HCT116 (cell line): ENCODE measurements around the gene CLEC16A. TPM values are rescaled to one million over a fixed set of nuclear protein-coding genes. Genes with fewer than 3 reads are reported as not detected.
A peak's percentile ranks its signal among the peaks of the same experiment; 100 is the strongest.

Experiments used
- ATAC-seq: fragments of 200-7000 bp; cut with Tn5 transposase; 2 replicates; pipeline ENCODE4 v1.9.1; 2020; ENCODE audit warnings: mild to moderate bottlenecking, moderate library complexity
- BruUV-seq: library from RNA; stranded (reverse); fragments of 400-500 nt; replicated peaks from 2 replicates; lab custom pipeline; 2021; lab: Mats Ljungman, UMichigan
- CTCF ChIA-PET: fragments of 300-600 bp; sonication (Branson Sonifier 250); formaldehyde crosslinking; loops from one replicate; lab custom pipeline; 2021; ENCODE audit warnings: antibody characterized with exemption; lab: Charles Lee
- POLR2A ChIA-PET: fragments of 300-600, 350-600 bp; sonication (Branson Sonifier 250); formaldehyde crosslinking; loops from one replicate; lab custom pipeline; 2021; ENCODE audit warnings: antibody characterized with exemption; lab: Charles Lee
- RAD21 ChIA-PET, 2 experiments: fragments of 300-600 bp; sonication (Branson Sonifier 250); formaldehyde crosslinking; loops; one replicate each; lab custom pipeline; 2023; ENCODE audit warnings: low total read pairs in 2 of 2; ENCODE audit not compliant: uncharacterized antibody in 2 of 2, unreplicated experiment in 2 of 2, low non-redundant PET in 1 of 2; lab: Charles Lee
- DNase-seq: peaks from one replicate; pipeline ENCODE4 v3.0.0-alpha.2; 2010; ENCODE audit warnings: low read depth, low spot score
- H2AFZ ChIP-seq: fragments of 200-600 bp; shearing (Covaris generic), sonication (generic); 2 replicates; pipeline ENCODE4 v1.6.1; 2017; ENCODE audit warnings: low read depth, mixed run types, mixed read lengths, antibody characterized with exemption, low read length; ENCODE audit not compliant: poor library complexity, severe bottlenecking
- H3K27ac ChIP-seq: 2 replicates; pipeline ENCODE4 v1.5.1; 2012; ENCODE audit warnings: low read depth, low read length
- H3K27me3 ChIP-seq: fragments of 200-600 bp; sonication (generic); 2 replicates; pipeline ENCODE4 v1.6.1; 2016; ENCODE audit warnings: mixed run types, low read length, mixed read lengths; ENCODE audit not compliant: insufficient read depth
- H3K36me3 ChIP-seq, 2 experiments: fragments of 200-500 bp in 1 of 2; fragments of 200-600 bp in 1 of 2; sonication (Bioruptor generic) in 1 of 2; sonication (generic) in 1 of 2; 2 replicates each; pipeline versions ENCODE4 v1.5.1 to v1.6.1; 2014 to 2016; ENCODE audit warnings: low read length in 2 of 2, inconsistent platforms in 1 of 2, mixed read lengths in 1 of 2, mixed run types in 1 of 2; ENCODE audit not compliant: insufficient read depth in 2 of 2, control insufficient read depth in 1 of 2
- H3K4me1 ChIP-seq, 2 experiments: fragments of 200-600 bp in 1 of 2; sonication (generic) in 1 of 2; 2 replicates each; pipeline versions ENCODE4 v1.5.1 to v1.6.1; 2012 to 2017; ENCODE audit warnings: low read length in 2 of 2, inconsistent platforms in 1 of 2, mild to moderate bottlenecking in 1 of 2, mixed read lengths in 1 of 2, mixed run types in 1 of 2, moderate library complexity in 1 of 2; ENCODE audit not compliant: insufficient read depth in 2 of 2, control insufficient read depth in 1 of 2
- H3K4me2 ChIP-seq: fragments of 200-600 bp; sonication (generic); 2 replicates; pipeline ENCODE4 v1.6.1; 2017; ENCODE audit warnings: mixed run types, low read length, mixed read lengths
- H3K4me3 ChIP-seq, 2 experiments: fragments of 200-600 bp in 1 of 2; sonication (generic) in 1 of 2; replicated peaks in 1 of 2; 2 replicates each; pipeline ENCODE4 v1.5.1; 2011 to 2016; ENCODE audit warnings: low read length in 2 of 2, control low read depth in 1 of 2, low read depth in 1 of 2, mild to moderate bottlenecking in 1 of 2, mixed read lengths in 1 of 2, mixed run types in 1 of 2
- H3K79me2 ChIP-seq: fragments of 200-600 bp; sonication (generic); 2 replicates; pipeline ENCODE4 v1.6.1; 2017; ENCODE audit warnings: mild to moderate bottlenecking, mixed run types, low read length, moderate library complexity, mixed read lengths; ENCODE audit not compliant: insufficient read depth
- H3K9ac ChIP-seq: fragments of 200-600 bp; sonication (generic); 2 replicates; pipeline ENCODE4 v1.6.1; 2016; ENCODE audit warnings: low read length, mixed read lengths
- H3K9me2 ChIP-seq: fragments of 200-600 bp; sonication (generic), shearing (Covaris generic); 2 replicates; pipeline ENCODE4 v1.6.1; 2017; ENCODE audit warnings: mixed run types, mild to moderate bottlenecking, moderate library complexity; ENCODE audit not compliant: insufficient read depth
- H3K9me3 ChIP-seq, 2 experiments: fragments of 200-500 bp in 1 of 2; fragments of 200-600 bp in 1 of 2; sonication (Bioruptor generic) in 1 of 2; sonication (generic) in 1 of 2; 2 replicates each; pipeline ENCODE4 v1.6.1; 2014 to 2017; ENCODE audit warnings: low read length in 2 of 2, mixed read lengths in 2 of 2, inconsistent platforms in 1 of 2, low read depth in 1 of 2, mild to moderate bottlenecking in 1 of 2, mixed run types in 1 of 2, moderate library complexity in 1 of 2; ENCODE audit not compliant: control insufficient read depth in 1 of 2, insufficient read depth in 1 of 2
- H4K20me1 ChIP-seq: fragments of 200-600 bp; sonication (generic), shearing (Covaris generic); 2 replicates; pipeline ENCODE4 v1.6.1; 2017; ENCODE audit warnings: mixed run types, mild to moderate bottlenecking, moderate library complexity; ENCODE audit not compliant: insufficient read depth
- CBX3 ChIP-seq: IDR thresholded peaks from 2 replicates; pipeline ENCODE4 v1.6.1; 2012; ENCODE audit warnings: low read depth
- CTCF ChIP-seq, 3 experiments: fragments of 200-600 bp in 1 of 3; sonication (generic) in 1 of 3; IDR thresholded peaks in 2 of 3; conservative IDR thresholded peaks in 1 of 3; 2 replicates each; pipeline ENCODE4 v1.5.1; 2012 to 2017; ENCODE audit warnings: low read depth in 2 of 3, low read length in 2 of 3, antibody characterized with exemption in 1 of 3, borderline replicate concordance in 1 of 3, control low read depth in 1 of 3, mild to moderate bottlenecking in 1 of 3, mixed read lengths in 1 of 3, mixed run types in 1 of 3, moderate library complexity in 1 of 3; ENCODE audit not compliant: insufficient read depth in 1 of 3
- EGR1 ChIP-seq: IDR thresholded peaks from 2 replicates; pipeline ENCODE4 v1.6.1; 2012; ENCODE audit warnings: low read depth
- ELF1 ChIP-seq: IDR thresholded peaks from 2 replicates; pipeline ENCODE4 v1.6.1; 2012; ENCODE audit warnings: low read depth, borderline replicate concordance
- FOSL1 ChIP-seq: IDR thresholded peaks from 2 replicates; pipeline ENCODE4 v1.6.1; 2012; ENCODE audit warnings: low read depth
- JUND ChIP-seq: IDR thresholded peaks from 2 replicates; pipeline ENCODE4 v1.6.1; 2012
- POLR2AphosphoS5 ChIP-seq: IDR thresholded peaks from 2 replicates; pipeline ENCODE4 v1.6.1; 2011; ENCODE audit warnings: mild to moderate bottlenecking, low read depth, low read length, moderate library complexity
- REST ChIP-seq: IDR thresholded peaks from 2 replicates; pipeline ENCODE4 v1.6.1; 2012; ENCODE audit warnings: low read depth
- SIN3A ChIP-seq: IDR thresholded peaks from 2 replicates; pipeline ENCODE4 v1.6.1; 2012; ENCODE audit warnings: low read depth
- SP1 ChIP-seq: IDR thresholded peaks from 2 replicates; pipeline ENCODE4 v1.6.1; 2012; ENCODE audit warnings: low read depth
- TCF7L2 ChIP-seq: IDR thresholded peaks from 2 replicates; pipeline ENCODE4 v1.7.0; 2011; ENCODE audit warnings: borderline replicate concordance, inconsistent platforms; ENCODE audit not compliant: insufficient read depth, insufficient read length; ENCODE audit errors: extremely low read depth
- YY1 ChIP-seq: IDR thresholded peaks from 2 replicates; pipeline ENCODE4 v1.6.1; 2011; ENCODE audit warnings: low read length, low read depth, moderate library complexity, mild to moderate bottlenecking; ENCODE audit not compliant: insufficient replicate concordance; ENCODE audit errors: extremely low read depth
- ZBTB33 ChIP-seq: IDR thresholded peaks from 2 replicates; pipeline ENCODE4 v1.6.1; 2011; ENCODE audit warnings: mild to moderate bottlenecking, low read length, moderate library complexity; ENCODE audit not compliant: insufficient replicate concordance; ENCODE audit errors: extremely low read depth
- ZFX ChIP-seq: fragments of 450-650 bp; IDR thresholded peaks from 2 replicates; pipeline ENCODE4 v1.6.1; 2017
- intact Hi-C: fragments of 100-400 bp; cut with micrococcal nuclease; formaldehyde crosslinking; loops from 2 replicates; pipeline ENCODE4 v1.10.0; 2022
- total RNA-seq: library from RNA; stranded (reverse); gene quantifications from one replicate; pipeline ENCODE4 v1.2.1, GENCODE V29; 2021; ENCODE audit not compliant: unreplicated experiment
- TF ChIP-seq, protein P1 (sequence below): IDR thresholded peaks from 2 replicates; pipeline ENCODE4 v1.6.1; 2012

Gene CLEC16A
- total RNA-seq, 1 experiment from 2014 or later, result 18.0 TPM

GRCh38 chr16:11201498-11202259, 257.3 kb downstream of the CLEC16A start:
- Histone ChIP-seq H3K9ac (peak overlapping the region; percentile 66), H3K4me3 (peak overlapping the region; percentile 11 to 42), H3K27me3 (no peaks in the 10 kb centered on the region), H3K36me3 (no peaks in the 10 kb centered on the region), H3K4me2 (peak overlapping the region; percentile 79), H2AFZ (peak overlapping the region; percentile 23), H3K79me2 (no peaks in the 10 kb centered on the region), H3K27ac (peak overlapping the region; percentile 63), H3K9me3 (no peaks in the 10 kb centered on the region), H4K20me1 (no peaks in the 10 kb centered on the region), H3K9me2 (no peaks in the 10 kb centered on the region), H3K4me1 (peaks cover 35 to 62% of the 10 kb centered on the region in 2 experiments)
- RAD21 ChIA-PET, result no interaction called here
- intact Hi-C loops, result no loop called here
- CTCF ChIA-PET, result interaction anchor here (1.3 kb wide), 1 partner anchor 54 kb away, joined by 5 read pairs; the partner anchor contains the start of gene SOCS1
- BruUV-seq, result no TSS peak
- peak; percentile 6 for TF ChIP-seq YY1
- TF ChIP-seq ZBTB33, result no peak
- no peak for TF ChIP-seq CTCF (IDR thresholded peaks at IDR 0.05 in 2 of 3, conservative IDR thresholded peaks at IDR 0.05 in 1 of 3; ENCODE audit: borderline replicate concordance in 1 of 3, insufficient read depth in 1 of 3, low read depth in 2 of 3, low read length in 2 of 3)
- TF ChIP-seq ZFX, result no peak
- peak; percentile 43; the same call in 1 of the 2 replicates for TF ChIP-seq POLR2AphosphoS5
- TF ChIP-seq CBX3, result peak; percentile 72
- TF ChIP-seq JUND, result peak; percentile 88
- peak; percentile 81 for TF ChIP-seq EGR1
- TF ChIP-seq SIN3A, result no peak; the same call in 1 of the 2 replicates
- peak; percentile 17 for TF ChIP-seq TCF7L2
- no peak for TF ChIP-seq REST
- TF ChIP-seq, protein P1, sequence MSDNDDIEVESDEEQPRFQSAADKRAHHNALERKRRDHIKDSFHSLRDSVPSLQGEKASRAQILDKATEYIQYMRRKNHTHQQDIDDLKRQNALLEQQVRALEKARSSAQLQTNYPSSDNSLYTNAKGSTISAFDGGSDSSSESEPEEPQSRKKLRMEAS, result peak; percentile 95
- TF ChIP-seq FOSL1, result peak; percentile 92
- no peak for TF ChIP-seq ELF1
- peak; percentile 67 for TF ChIP-seq SP1
- POLR2A ChIA-PET, result interaction anchor here (0.5 to 1.9 kb wide), 7 partner anchors 13 to 110 kb away, joined by 3 to 9 read pairs (median 3); partner anchors contain the start of gene SOCS1
- DNase-seq, result peak; percentile 86
- peak; percentile 76 for ATAC-seq
